K562 (cell line): ENCODE measurements around the gene LEMD1. TPM values are rescaled to one million over a fixed set of nuclear protein-coding genes. Genes with fewer than 3 reads are reported as not detected.

Experiments
- microRNA counts: library from miRNA; unstranded; fragments of <30 nt; microRNA quantifications from one replicate; lab custom pipeline; 2016
- microRNA-seq: library from miRNA; unstranded; fragments of <30 nt; microRNA quantifications from one replicate; pipeline ENCODE4, GENCODE V29; 2018; ENCODE audit warnings: borderline microRNAs expressed
- polyA plus RNA-seq, 8 experiments: library from polyadenylated mRNA; depleted of rRNA in 4 of 8; stranded (reverse) in 5 of 8; unstranded in 3 of 8; fragments of >200 nt; fragmentation: Nextera tagmentation in 2 of 8; fragmentation: Illumina TruSeq in 1 of 8; extraction: Ambion mirVana in 2 of 8; extraction: Trizol in 1 of 8; gene quantifications; 2 replicates each; pipeline versions ENCODE4 v1.2.1 to v1.2.3, GENCODE V29; 2011 to 2014; ENCODE audit warnings: inconsistent platforms in 1 of 8, missing spikeins in 1 of 8
- small RNA-seq: library from RNA; depleted of rRNA; stranded (forward); fragments of <200 nt; gene quantifications from one replicate; pipeline ENCODE3, GENCODE V24; 2014
- total RNA-seq, 7 experiments: library from RNA; depleted of rRNA in 6 of 7; stranded (reverse); fragments of >200 nt in 6 of 7; fragmentation: Illumina TruSeq in 2 of 7; extraction: Trizol in 2 of 7; gene quantifications; 2 replicates each; pipeline versions ENCODE4 v1.2.1 to v1.2.3, GENCODE V29; 2011 to 2021; ENCODE audit warnings: low replicate concordance in 1 of 7

LEMD1 gene
- total and polyA plus RNA-seq, 9 of the 15 experiments (the other 6 are each of a cell fraction or from before 2014, with no cell fraction given): 0.11 to 2.4 (median 0.57) TPM; not detected in 1

MicroRNAs encoded within 50 kb of the gene (microRNA counts, 767-probe panel; counts per million panel counts)
- microRNA hsa-miR-135b-5p (lab: Ali Mortazavi, UCI): 4,773 counts per million, percentile 87 among the panel's probes with 10 or more counts

Small RNA genes within 50 kb of the gene (microRNA-seq; reads per million reads assigned to microRNA genes)
- 526 reads per million, percentile 88 among the genes with 10 or more reads in this experiment for gene MIR135B

Small RNA genes within 50 kb of the gene (small RNA-seq; reads per million reads assigned to genes)
- 7.3 reads per million, percentile 94 among the genes with 10 or more reads in this experiment for gene MIR135B
- gene SNRPGP10: not detected

Other genes with a start within 250 kb of the LEMD1 start
- gene DSTYK, start 210.4 kb downstream of the LEMD1 start, total RNA-seq (2014; rRNA removed): 4.2 and 5.5 TPM in 2 replicates
- gene DSTYK, start 210.4 kb downstream of the LEMD1 start, total RNA-seq (2014; rRNA removed; fragmentation: Illumina TruSeq; extraction: Trizol): 7.0 TPM in 2 replicates
- gene DSTYK, start 210.4 kb downstream of the LEMD1 start, total RNA-seq (2015; rRNA removed; fragmentation: Illumina TruSeq; extraction: Trizol): 6.6 and 7.1 TPM in 2 replicates
- gene DSTYK, start 210.4 kb downstream of the LEMD1 start, total RNA-seq (2021): 6.2 and 7.3 TPM in 2 replicates
- 6.3 and 7.0 TPM in 2 replicates for gene DSTYK, start 210.4 kb downstream of the LEMD1 start, polyA plus RNA-seq (2011; rRNA removed)
- 6.3 and 6.9 TPM in 2 replicates for gene DSTYK, start 210.4 kb downstream of the LEMD1 start, polyA plus RNA-seq (2014; fragmentation: Illumina TruSeq; extraction: Trizol)
- gene DSTYK, start 210.4 kb downstream of the LEMD1 start, polyA plus RNA-seq (2014; fragmentation: Nextera tagmentation; extraction: Ambion mirVana): 1 to 10 TPM; 4.6 to 5.0 TPM
- gene DSTYK, start 210.4 kb downstream of the LEMD1 start, polyA plus RNA-seq (2014; rRNA removed): 4.8 and 5.4 TPM in 2 replicates
- 1.5 and 1.6 TPM in 2 replicates for gene TMCC2, start 194.1 kb downstream of the LEMD1 start, total RNA-seq (2014; rRNA removed)
- 0.48 and 0.62 TPM in 2 replicates for gene TMCC2, start 194.1 kb downstream of the LEMD1 start, total RNA-seq (2014; rRNA removed; fragmentation: Illumina TruSeq; extraction: Trizol)
- gene TMCC2, start 194.1 kb downstream of the LEMD1 start, total RNA-seq (2015; rRNA removed; fragmentation: Illumina TruSeq; extraction: Trizol): 0.94 and 0.98 TPM in 2 replicates
- 1.8 TPM in 2 replicates for gene TMCC2, start 194.1 kb downstream of the LEMD1 start, total RNA-seq (2021)
- gene TMCC2, start 194.1 kb downstream of the LEMD1 start, polyA plus RNA-seq (2011; rRNA removed): 0.60 and 1.3 TPM in 2 replicates
- 1.2 and 1.3 TPM in 2 replicates for gene TMCC2, start 194.1 kb downstream of the LEMD1 start, polyA plus RNA-seq (2014; fragmentation: Illumina TruSeq; extraction: Trizol)
- gene TMCC2, start 194.1 kb downstream of the LEMD1 start, polyA plus RNA-seq (2014; fragmentation: Nextera tagmentation; extraction: Ambion mirVana): under 1 TPM; 0.06 to 0.10 TPM
- 1.2 and 2.0 TPM in 2 replicates for gene TMCC2, start 194.1 kb downstream of the LEMD1 start, polyA plus RNA-seq (2014; rRNA removed)
- 0.05 and 0.29 TPM in 2 replicates for gene NUAK2, start 100.3 kb downstream of the LEMD1 start, total RNA-seq (2014; rRNA removed)
- 0.13 and 0.18 TPM in 2 replicates for gene NUAK2, start 100.3 kb downstream of the LEMD1 start, total RNA-seq (2014; rRNA removed; fragmentation: Illumina TruSeq; extraction: Trizol)
- 0.14 and 0.15 TPM in 2 replicates for gene NUAK2, start 100.3 kb downstream of the LEMD1 start, total RNA-seq (2015; rRNA removed; fragmentation: Illumina TruSeq; extraction: Trizol)
- 0.44 and 0.47 TPM in 2 replicates for gene NUAK2, start 100.3 kb downstream of the LEMD1 start, total RNA-seq (2021)
- gene NUAK2, start 100.3 kb downstream of the LEMD1 start, polyA plus RNA-seq (2011; rRNA removed): 0.11 and 0.68 TPM in 2 replicates
- gene NUAK2, start 100.3 kb downstream of the LEMD1 start, polyA plus RNA-seq (2014; fragmentation: Illumina TruSeq; extraction: Trizol): 0.27 and 0.33 TPM in 2 replicates
- gene NUAK2, start 100.3 kb downstream of the LEMD1 start, polyA plus RNA-seq (2014; fragmentation: Nextera tagmentation; extraction: Ambion mirVana): under 1 TPM; 0.04 to 0.10 TPM
- 0.19 and 0.45 TPM in 2 replicates for gene NUAK2, start 100.3 kb downstream of the LEMD1 start, polyA plus RNA-seq (2014; rRNA removed)
- 0.24 and 0.54 TPM in 2 replicates for gene KLHDC8A, start 65.1 kb downstream of the LEMD1 start, total RNA-seq (2014; rRNA removed)
- not detected in 2 replicates for gene KLHDC8A, start 65.1 kb downstream of the LEMD1 start, total RNA-seq (2014; rRNA removed; fragmentation: Illumina TruSeq; extraction: Trizol)
- gene KLHDC8A, start 65.1 kb downstream of the LEMD1 start, total RNA-seq (2015; rRNA removed; fragmentation: Illumina TruSeq; extraction: Trizol): not detected in 2 replicates
- gene KLHDC8A, start 65.1 kb downstream of the LEMD1 start, total RNA-seq (2021): 0.04 and 0.16 TPM in 2 replicates
- 0.03 TPM in 1 of 2 replicates, not detected in the other for gene KLHDC8A, start 65.1 kb downstream of the LEMD1 start, polyA plus RNA-seq (2011; rRNA removed)
- gene KLHDC8A, start 65.1 kb downstream of the LEMD1 start, polyA plus RNA-seq (2014; fragmentation: Illumina TruSeq; extraction: Trizol): not detected in 2 replicates
- under 1 TPM in 1 of 2 experiments, not detected in 1; 0.01 TPM for gene KLHDC8A, start 65.1 kb downstream of the LEMD1 start, polyA plus RNA-seq (2014; fragmentation: Nextera tagmentation; extraction: Ambion mirVana)
- not detected in 2 replicates for gene KLHDC8A, start 65.1 kb downstream of the LEMD1 start, polyA plus RNA-seq (2014; rRNA removed)
- 0.37 and 0.73 TPM in 2 replicates for gene BLACAT1, start 34.0 kb upstream of the LEMD1 start, total RNA-seq (2014; rRNA removed)
- gene BLACAT1, start 34.0 kb upstream of the LEMD1 start, total RNA-seq (2014; rRNA removed; fragmentation: Illumina TruSeq; extraction: Trizol): 0.73 and 1.1 TPM in 2 replicates
- gene BLACAT1, start 34.0 kb upstream of the LEMD1 start, total RNA-seq (2015; rRNA removed; fragmentation: Illumina TruSeq; extraction: Trizol): 0.45 and 0.47 TPM in 2 replicates
- 0.83 and 1.0 TPM in 2 replicates for gene BLACAT1, start 34.0 kb upstream of the LEMD1 start, total RNA-seq (2021)
- 3.4 and 5.9 TPM in 2 replicates for gene BLACAT1, start 34.0 kb upstream of the LEMD1 start, polyA plus RNA-seq (2011; rRNA removed)
- 1.2 and 1.6 TPM in 2 replicates for gene BLACAT1, start 34.0 kb upstream of the LEMD1 start, polyA plus RNA-seq (2014; fragmentation: Illumina TruSeq; extraction: Trizol)
- under 1 TPM; 0.10 to 0.17 TPM for gene BLACAT1, start 34.0 kb upstream of the LEMD1 start, polyA plus RNA-seq (2014; fragmentation: Nextera tagmentation; extraction: Ambion mirVana)
- gene BLACAT1, start 34.0 kb upstream of the LEMD1 start, polyA plus RNA-seq (2014; rRNA removed): 0.84 and 1.3 TPM in 2 replicates
- 0.05 TPM in 1 of 2 replicates, not detected in the other for gene CDK18, start 82.6 kb upstream of the LEMD1 start, total RNA-seq (2014; rRNA removed)
- gene CDK18, start 82.6 kb upstream of the LEMD1 start, total RNA-seq (2014; rRNA removed; fragmentation: Illumina TruSeq; extraction: Trizol): 0.07 TPM in 1 of 2 replicates, not detected in the other
- gene CDK18, start 82.6 kb upstream of the LEMD1 start, total RNA-seq (2015; rRNA removed; fragmentation: Illumina TruSeq; extraction: Trizol): 0.23 and 0.69 TPM in 2 replicates
- 0.34 and 0.44 TPM in 2 replicates for gene CDK18, start 82.6 kb upstream of the LEMD1 start, total RNA-seq (2021)
- 0.17 and 0.20 TPM in 2 replicates for gene CDK18, start 82.6 kb upstream of the LEMD1 start, polyA plus RNA-seq (2011; rRNA removed)
- gene CDK18, start 82.6 kb upstream of the LEMD1 start, polyA plus RNA-seq (2014; fragmentation: Illumina TruSeq; extraction: Trizol): 0.51 and 0.61 TPM in 2 replicates
- not detected for gene CDK18, start 82.6 kb upstream of the LEMD1 start, polyA plus RNA-seq (2014; fragmentation: Nextera tagmentation; extraction: Ambion mirVana)
- gene CDK18, start 82.6 kb upstream of the LEMD1 start, polyA plus RNA-seq (2014; rRNA removed): 0.08 and 0.19 TPM in 2 replicates
- gene ELK4, start 210.0 kb upstream of the LEMD1 start, total RNA-seq (2014; rRNA removed): 4.2 and 7.4 TPM in 2 replicates
- gene ELK4, start 210.0 kb upstream of the LEMD1 start, total RNA-seq (2014; rRNA removed; fragmentation: Illumina TruSeq; extraction: Trizol): 15.3 and 18.5 TPM in 2 replicates
- 12.4 and 13.8 TPM in 2 replicates for gene ELK4, start 210.0 kb upstream of the LEMD1 start, total RNA-seq (2015; rRNA removed; fragmentation: Illumina TruSeq; extraction: Trizol)
- gene ELK4, start 210.0 kb upstream of the LEMD1 start, total RNA-seq (2021): 21.7 and 22.2 TPM in 2 replicates
- 9.2 and 12.9 TPM in 2 replicates for gene ELK4, start 210.0 kb upstream of the LEMD1 start, polyA plus RNA-seq (2011; rRNA removed)
- 8.9 and 12.9 TPM in 2 replicates for gene ELK4, start 210.0 kb upstream of the LEMD1 start, polyA plus RNA-seq (2014; fragmentation: Illumina TruSeq; extraction: Trizol)
- gene ELK4, start 210.0 kb upstream of the LEMD1 start, polyA plus RNA-seq (2014; fragmentation: Nextera tagmentation; extraction: Ambion mirVana): 1 to 10 TPM; 2.0 to 3.1 TPM
- gene ELK4, start 210.0 kb upstream of the LEMD1 start, polyA plus RNA-seq (2014; rRNA removed): 7.0 and 7.3 TPM in 2 replicates